22Rv1 (cell line): ENCODE measurements around the gene IL15.

Experiments
- ZFX ChIP-seq: fragments of 450-650 bp; IDR thresholded peaks from 2 replicates; pipeline ENCODE4 v1.6.1; 2017; ENCODE audit warnings: antibody characterized with exemption, borderline replicate concordance
- TF ChIP-seq, protein P1 (sequence below): fragments of 450-650 bp; IDR thresholded peaks from 2 replicates; pipeline ENCODE4 v1.5.1; 2017; ENCODE audit warnings: mild to moderate bottlenecking

DNA sequence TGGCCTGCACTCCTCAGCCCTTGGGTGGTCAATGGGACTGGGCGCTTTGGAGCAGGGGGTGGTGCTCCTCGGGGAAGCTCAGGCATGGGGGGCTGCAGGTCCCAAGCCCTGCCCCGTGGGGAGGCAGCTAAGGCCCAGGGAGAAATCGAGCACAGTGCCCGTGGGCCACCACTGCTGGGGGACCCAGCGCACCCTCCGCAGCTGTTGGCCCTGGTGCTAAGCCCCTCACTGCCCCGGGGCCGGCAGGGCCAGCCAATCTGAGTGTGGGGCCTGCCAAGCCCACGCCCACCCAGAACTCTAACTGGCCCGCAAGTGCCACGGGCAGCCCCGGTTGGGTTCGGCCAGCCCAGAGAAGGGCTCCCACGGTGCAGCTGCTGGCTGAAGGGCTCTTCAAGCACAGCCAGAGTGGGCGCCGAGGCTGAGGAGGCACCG, 30.9 kb upstream of the IL15 start:
- TF ChIP-seq, protein P1, sequence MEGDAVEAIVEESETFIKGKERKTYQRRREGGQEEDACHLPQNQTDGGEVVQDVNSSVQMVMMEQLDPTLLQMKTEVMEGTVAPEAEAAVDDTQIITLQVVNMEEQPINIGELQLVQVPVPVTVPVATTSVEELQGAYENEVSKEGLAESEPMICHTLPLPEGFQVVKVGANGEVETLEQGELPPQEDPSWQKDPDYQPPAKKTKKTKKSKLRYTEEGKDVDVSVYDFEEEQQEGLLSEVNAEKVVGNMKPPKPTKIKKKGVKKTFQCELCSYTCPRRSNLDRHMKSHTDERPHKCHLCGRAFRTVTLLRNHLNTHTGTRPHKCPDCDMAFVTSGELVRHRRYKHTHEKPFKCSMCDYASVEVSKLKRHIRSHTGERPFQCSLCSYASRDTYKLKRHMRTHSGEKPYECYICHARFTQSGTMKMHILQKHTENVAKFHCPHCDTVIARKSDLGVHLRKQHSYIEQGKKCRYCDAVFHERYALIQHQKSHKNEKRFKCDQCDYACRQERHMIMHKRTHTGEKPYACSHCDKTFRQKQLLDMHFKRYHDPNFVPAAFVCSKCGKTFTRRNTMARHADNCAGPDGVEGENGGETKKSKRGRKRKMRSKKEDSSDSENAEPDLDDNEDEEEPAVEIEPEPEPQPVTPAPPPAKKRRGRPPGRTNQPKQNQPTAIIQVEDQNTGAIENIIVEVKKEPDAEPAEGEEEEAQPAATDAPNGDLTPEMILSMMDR = no peak
- no peak for TF ChIP-seq ZFX
